ENCODE measurements around the gene SSB. TPM values are rescaled to one million over a fixed set of nuclear protein-coding genes. Genes with fewer than 3 reads are reported as not detected.
"Not testable (repeated sequence)": the region's sequence is repeated elsewhere in the genome, so short reads cannot be mapped to it uniquely, and the experiment has no call there.

SSB gene
- total RNA-seq, 1 donor from 2014 or later = 139 TPM

DNA sequence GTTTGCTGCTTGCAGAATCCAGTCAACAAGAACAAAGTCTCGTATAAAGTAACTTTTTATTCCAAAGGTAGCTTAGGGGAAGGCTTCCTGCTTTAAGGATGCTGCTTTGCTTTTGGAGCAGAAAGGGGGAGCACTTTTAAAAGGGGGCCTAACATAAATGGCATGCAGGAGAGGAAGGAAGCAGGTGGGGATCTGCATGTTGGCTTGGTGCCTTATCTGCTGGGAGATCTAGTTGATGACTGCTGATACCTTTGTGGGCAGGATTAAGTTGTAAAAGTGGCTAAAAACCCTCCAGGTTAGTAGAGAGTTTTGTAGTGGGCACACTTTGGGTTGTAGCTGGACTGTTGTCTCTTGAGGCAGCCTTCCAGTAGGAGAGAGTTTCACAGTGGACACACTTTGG lies 51.0 kb downstream of the SSB start:
- Mint-ChIP-seq H3K4me3 (ENCODE audit: low read depth) (no peak overlapping the region), H3K9me3 (ENCODE audit: low read depth) (peaks cover 7% of the 10 kb centered on the region), H3K27ac (no peak overlapping the region), H3K36me3 (ENCODE audit: insufficient read depth) (peaks cover 31% of the 10 kb centered on the region), H3K4me1 (ENCODE audit: low read depth) (peaks cover 6% of the 10 kb centered on the region), H3K27me3 (no peaks in the 10 kb centered on the region)
- no peak for DNase-seq (ENCODE audit: low spot score, unreplicated experiment)
- TF ChIP-seq, protein P1, sequence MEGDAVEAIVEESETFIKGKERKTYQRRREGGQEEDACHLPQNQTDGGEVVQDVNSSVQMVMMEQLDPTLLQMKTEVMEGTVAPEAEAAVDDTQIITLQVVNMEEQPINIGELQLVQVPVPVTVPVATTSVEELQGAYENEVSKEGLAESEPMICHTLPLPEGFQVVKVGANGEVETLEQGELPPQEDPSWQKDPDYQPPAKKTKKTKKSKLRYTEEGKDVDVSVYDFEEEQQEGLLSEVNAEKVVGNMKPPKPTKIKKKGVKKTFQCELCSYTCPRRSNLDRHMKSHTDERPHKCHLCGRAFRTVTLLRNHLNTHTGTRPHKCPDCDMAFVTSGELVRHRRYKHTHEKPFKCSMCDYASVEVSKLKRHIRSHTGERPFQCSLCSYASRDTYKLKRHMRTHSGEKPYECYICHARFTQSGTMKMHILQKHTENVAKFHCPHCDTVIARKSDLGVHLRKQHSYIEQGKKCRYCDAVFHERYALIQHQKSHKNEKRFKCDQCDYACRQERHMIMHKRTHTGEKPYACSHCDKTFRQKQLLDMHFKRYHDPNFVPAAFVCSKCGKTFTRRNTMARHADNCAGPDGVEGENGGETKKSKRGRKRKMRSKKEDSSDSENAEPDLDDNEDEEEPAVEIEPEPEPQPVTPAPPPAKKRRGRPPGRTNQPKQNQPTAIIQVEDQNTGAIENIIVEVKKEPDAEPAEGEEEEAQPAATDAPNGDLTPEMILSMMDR (IDR thresholded peaks at IDR 0.05; ENCODE audit: unreplicated experiment) = no peak

GRCh38 chr2:169853041-169853668 lies 54.5 kb downstream of the SSB start:
- H3K36me3 Mint-ChIP-seq (ENCODE audit: insufficient read depth) = peaks cover 31% of the 10 kb centered on the region
- H3K27me3 Mint-ChIP-seq = no peaks in the 10 kb centered on the region
- H3K4me3 Mint-ChIP-seq (ENCODE audit: low read depth) = no peak overlapping the region
- no peaks in the 10 kb centered on the region for H3K4me1 Mint-ChIP-seq (ENCODE audit: low read depth)
- TF ChIP-seq, protein P1 (IDR thresholded peaks at IDR 0.05; ENCODE audit: unreplicated experiment) = no peak
- no peak overlapping the region for H3K27ac Mint-ChIP-seq
- H3K9me3 Mint-ChIP-seq (ENCODE audit: low read depth) = peaks cover 7% of the 10 kb centered on the region
- DNase-seq (ENCODE audit: low spot score, unreplicated experiment) = no peak

GRCh38 chr2:169855281-169856258 lies 56.9 kb downstream of the SSB start:
- H3K9me3 Mint-ChIP-seq (ENCODE audit: low read depth); H3K4me3 Mint-ChIP-seq (ENCODE audit: low read depth): not testable (repeated sequence)

DNA sequence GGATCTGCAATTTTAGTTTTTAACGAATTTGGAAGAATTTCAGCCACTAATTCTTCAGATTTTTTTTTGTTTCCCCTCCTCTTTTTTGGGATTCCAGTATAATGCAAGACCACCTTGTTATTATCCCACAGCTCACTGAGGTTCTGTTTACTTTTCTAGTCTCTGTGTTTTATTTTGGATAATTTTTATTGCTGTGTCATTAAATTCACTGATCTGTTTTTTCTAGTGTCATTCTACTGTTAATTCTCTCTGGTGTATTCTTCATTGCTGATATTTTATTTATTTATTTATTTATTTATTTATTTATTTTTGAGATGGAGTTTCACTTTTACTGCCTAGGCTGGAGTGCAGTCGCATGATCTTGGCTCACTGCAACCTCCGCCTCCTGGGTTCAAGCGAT lies 60.8 kb downstream of the SSB start:
- Mint-ChIP-seq H3K27ac (no peak overlapping the region), H3K4me3 (ENCODE audit: low read depth) (no peak overlapping the region), H3K36me3 (ENCODE audit: insufficient read depth) (peaks cover 23% of the 10 kb centered on the region), H3K4me1 (ENCODE audit: low read depth) (peaks cover 5% of the 10 kb centered on the region), H3K9me3 (ENCODE audit: low read depth) (peaks cover 10% of the 10 kb centered on the region), H3K27me3 (no peaks in the 10 kb centered on the region)
- TF ChIP-seq, protein P1 (IDR thresholded peaks at IDR 0.05; ENCODE audit: unreplicated experiment) = no peak
- no peak for DNase-seq (ENCODE audit: low spot score, unreplicated experiment)

More at GRCh38 chr2:169855281-169856258, 56.9 kb downstream of the SSB start:
- H3K36me3 Mint-ChIP-seq (ENCODE audit: insufficient read depth) = peaks cover 29% of the 10 kb centered on the region
- DNase-seq (ENCODE audit: low spot score, unreplicated experiment); H3K4me1 Mint-ChIP-seq (ENCODE audit: low read depth); H3K27me3 Mint-ChIP-seq; H3K27ac Mint-ChIP-seq: not testable (repeated sequence)

DNA sequence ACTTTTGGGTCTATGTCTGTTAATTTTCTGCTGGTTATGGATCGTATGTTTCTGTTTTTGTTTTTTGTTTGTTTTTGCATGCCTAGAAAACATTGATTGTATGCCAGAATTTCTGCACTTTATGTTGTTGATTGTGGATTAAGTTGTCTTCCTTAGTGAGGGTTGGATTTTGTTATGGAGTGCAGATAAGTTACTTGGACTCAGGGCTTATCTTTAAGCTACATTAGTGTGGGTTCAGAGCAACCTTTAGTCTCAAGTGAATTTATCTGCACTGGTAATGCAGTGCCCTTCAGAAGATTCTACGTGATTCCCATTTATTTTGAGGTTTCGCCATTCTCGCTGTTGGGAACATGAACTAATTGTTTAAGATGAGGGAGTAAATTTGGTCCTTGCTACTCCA lies 61.5 kb downstream of the SSB start:
- H3K4me1 Mint-ChIP-seq (ENCODE audit: low read depth) = peaks cover 5% of the 10 kb centered on the region
- peaks cover 10% of the 10 kb centered on the region for H3K9me3 Mint-ChIP-seq (ENCODE audit: low read depth)
- H3K36me3 Mint-ChIP-seq (ENCODE audit: insufficient read depth) = peaks cover 20% of the 10 kb centered on the region
- H3K27me3 Mint-ChIP-seq = no peaks in the 10 kb centered on the region
- DNase-seq (ENCODE audit: low spot score, unreplicated experiment) = no peak
- H3K4me3 Mint-ChIP-seq (ENCODE audit: low read depth) = no peak overlapping the region
- TF ChIP-seq, protein P1 (IDR thresholded peaks at IDR 0.05; ENCODE audit: unreplicated experiment) = no peak
- no peak overlapping the region for H3K27ac Mint-ChIP-seq

Other genes with a start within 250 kb of the SSB start
- gene FASTKD1, start 225.0 kb upstream of the SSB start, total RNA-seq = 45.7 and 46.4 TPM in 2 replicates
- gene PPIG, start 214.5 kb upstream of the SSB start, total RNA-seq = 62.1 and 66.5 TPM in 2 replicates
- gene CFAP210, start 104.5 kb upstream of the SSB start, total RNA-seq = 1.2 and 1.6 TPM in 2 replicates
- gene PHOSPHO2, start 104.4 kb upstream of the SSB start, total RNA-seq = 13.5 and 17.3 TPM in 2 replicates
- 50.1 and 56.9 TPM in 2 replicates for gene KLHL23, start 65.0 kb upstream of the SSB start, total RNA-seq
- 42.3 and 43.3 TPM in 2 replicates for gene METTL5, start 26.0 kb downstream of the SSB start, total RNA-seq
- gene UBR3, start 28.6 kb downstream of the SSB start, total RNA-seq = 36.9 and 41.5 TPM in 2 replicates

Data from progenitor cell of endocrine pancreas (in vitro differentiated cells).